HG03521 (cell line): ENCODE measurements around the gene GRID1.

Experiments
- ATAC-seq: cut with Tn5 transposase; IDR thresholded peaks from one replicate; pipeline ENCODE4 v1.9.1; 2021; ENCODE audit warnings: mild to moderate bottlenecking, moderate library complexity; ENCODE audit not compliant: unreplicated experiment

Gene GRID1

GRCh38 chr10:86160890-86161585 is 205.6 kb downstream of the GRID1 start:
- no peak for ATAC-seq

GRCh38 chr10:86159797-86160196 is 206.8 kb downstream of the GRID1 start:
- ATAC-seq, result no peak

DNA sequence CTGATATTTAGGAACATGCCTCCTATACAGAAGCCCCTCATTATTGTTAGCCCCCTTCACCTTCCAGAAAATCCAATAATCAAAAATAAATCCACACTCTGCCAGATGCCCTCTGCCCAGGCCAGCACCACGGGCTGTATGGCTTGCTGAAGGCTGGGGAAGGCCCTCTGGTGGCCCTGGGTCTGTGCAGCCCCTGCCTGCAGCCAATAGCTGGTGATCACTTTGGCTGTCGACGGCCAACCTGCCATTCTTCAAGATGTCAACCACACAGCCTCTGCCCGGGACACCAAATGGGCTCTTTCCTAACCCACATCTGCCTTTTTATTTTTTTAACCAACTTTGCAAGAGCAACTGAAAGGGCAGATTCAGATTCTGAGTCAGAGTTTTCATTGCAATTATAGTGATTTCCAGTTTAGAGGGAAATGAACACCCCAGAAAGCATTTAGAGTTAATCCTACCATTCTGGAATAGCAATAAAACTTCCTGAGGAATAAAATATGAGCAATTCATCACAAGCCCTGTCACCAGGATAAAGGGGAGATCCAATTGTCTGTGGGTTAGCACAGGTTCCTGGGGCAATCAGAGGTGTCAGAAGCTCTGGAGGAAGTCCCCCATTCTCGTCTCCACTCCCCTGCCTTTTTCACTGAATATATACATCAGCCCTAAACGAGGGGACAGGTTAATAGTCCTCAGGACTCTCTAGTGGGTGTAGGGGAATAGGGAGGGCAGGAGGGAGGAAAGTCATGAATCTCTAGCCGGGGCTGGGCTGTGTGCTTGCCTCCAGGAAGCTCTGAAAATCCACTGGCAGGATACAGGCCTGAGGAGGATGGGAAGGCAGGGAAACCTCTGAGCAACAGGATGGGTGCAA is 211.3 kb downstream of the GRID1 start:
- ATAC-seq, result no peak

DNA sequence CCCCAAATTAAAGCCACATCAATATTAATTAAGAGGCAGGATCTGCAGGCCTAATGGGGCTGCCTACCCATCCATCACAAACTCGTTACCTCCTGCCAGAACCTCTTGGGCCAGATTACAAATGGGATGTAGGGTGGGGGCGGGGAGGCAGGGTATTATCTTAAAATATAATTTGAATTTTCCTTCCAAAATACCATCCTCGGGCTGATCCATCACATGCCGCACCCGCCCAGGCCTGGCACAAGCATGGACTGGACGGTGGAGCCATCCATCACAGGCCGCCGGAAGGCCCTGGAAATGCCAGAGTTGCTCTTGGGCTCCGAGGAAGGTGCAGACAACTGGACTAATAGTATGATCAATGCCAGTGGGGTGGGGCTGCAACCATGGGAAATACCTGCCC is 212.8 kb downstream of the GRID1 start:
- no peak for ATAC-seq

- ATAC-seq, result no peak
Measured at GRCh38 chr10:86152911-86153310, 213.7 kb downstream of the GRID1 start.

DNA sequence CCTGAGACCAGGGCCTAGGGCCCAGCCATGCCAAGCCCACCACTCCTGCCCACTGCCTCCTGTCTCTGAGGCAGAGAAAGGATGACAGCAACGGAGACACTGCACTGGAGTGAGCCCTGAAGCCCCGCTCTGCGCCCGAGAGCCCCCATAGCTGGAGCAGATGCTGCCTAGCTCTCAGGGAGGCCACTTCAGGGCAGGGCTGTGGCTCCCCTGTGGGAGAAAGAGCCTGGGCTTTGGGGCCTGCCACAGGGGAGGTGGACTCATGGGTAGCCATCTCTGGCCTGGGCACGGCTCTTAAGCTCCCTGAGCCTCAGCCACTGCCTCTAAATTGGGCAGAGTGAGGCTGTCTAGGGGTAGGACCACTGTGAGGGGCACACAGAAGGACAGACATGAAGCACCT is 214.2 kb downstream of the GRID1 start:
- no peak for ATAC-seq

DNA sequence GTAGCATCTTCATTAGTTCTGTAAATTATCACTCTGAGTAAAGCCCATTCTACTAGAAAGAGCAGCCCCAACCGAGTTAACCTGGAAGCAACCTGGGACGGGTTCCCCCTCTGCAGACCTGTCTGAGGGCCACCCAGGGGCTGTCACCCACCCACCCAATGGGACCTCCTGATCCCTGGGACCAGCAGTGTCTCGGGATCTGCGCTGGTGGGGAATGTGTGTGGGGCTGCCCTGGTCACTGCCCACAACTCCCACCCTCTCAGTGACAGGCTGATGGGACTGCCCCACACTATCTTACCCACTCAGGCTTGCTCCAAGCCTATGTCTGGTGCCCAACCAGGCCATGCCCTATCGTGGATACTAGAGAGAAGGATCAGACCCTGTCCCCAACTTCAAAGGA is 215.0 kb downstream of the GRID1 start:
- ATAC-seq, result no peak

DNA sequence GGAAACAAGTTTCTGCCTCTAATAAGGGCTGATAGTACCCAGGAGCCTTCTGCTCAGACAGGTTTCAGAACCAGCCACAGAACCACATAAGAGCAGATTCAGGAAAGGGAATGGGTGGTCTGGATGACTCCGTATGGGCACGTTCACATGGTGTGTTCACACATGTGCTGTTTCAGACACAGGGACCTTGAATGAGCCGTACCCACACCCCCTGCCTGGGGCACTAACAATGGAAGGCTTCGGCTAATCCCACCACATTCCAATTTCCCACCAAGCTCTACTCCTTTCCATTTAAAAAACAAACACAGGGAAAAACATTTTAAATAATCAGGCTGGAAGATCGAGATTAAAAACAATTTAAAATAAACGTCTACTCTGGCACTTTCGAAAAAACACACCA is 217.3 kb downstream of the GRID1 start:
- no peak for ATAC-seq

- ATAC-seq, result no peak
Measured at GRCh38 chr10:86148117-86148516, 218.5 kb downstream of the GRID1 start.

GRCh38 chr10:86144301-86144700 is 222.3 kb downstream of the GRID1 start:
- no peak for ATAC-seq

- ATAC-seq, result no peak
Measured at GRCh38 chr10:86141896-86142295, 224.7 kb downstream of the GRID1 start.

- no peak for ATAC-seq
Measured at GRCh38 chr10:86139066-86139657, 227.4 kb downstream of the GRID1 start.

DNA sequence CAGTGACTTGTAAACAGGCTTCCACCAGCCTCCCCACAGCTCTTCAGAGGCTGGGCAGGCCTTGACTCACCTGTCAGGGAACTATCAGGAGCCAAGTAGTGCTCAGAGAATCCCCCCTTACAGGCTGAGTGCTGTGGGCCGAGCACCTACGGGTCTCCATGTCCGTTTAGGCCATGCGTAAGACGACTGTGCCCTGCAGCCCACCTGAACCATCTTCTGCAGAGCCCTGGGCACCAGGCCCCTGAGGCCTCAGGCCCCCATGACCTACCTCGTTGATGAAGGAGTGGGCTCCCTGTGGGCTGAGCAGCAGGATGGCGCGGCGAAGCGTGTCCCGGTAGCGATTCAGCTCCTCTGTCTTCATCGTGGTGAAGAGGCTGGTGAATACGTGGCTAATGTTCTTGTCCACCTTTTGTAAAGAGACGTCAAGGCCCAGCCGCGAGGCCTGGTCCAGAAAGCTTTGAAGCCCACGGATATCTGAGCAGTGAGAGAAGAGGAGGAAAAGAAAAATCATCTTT is 228.0 kb downstream of the GRID1 start:
- no peak for ATAC-seq

DNA sequence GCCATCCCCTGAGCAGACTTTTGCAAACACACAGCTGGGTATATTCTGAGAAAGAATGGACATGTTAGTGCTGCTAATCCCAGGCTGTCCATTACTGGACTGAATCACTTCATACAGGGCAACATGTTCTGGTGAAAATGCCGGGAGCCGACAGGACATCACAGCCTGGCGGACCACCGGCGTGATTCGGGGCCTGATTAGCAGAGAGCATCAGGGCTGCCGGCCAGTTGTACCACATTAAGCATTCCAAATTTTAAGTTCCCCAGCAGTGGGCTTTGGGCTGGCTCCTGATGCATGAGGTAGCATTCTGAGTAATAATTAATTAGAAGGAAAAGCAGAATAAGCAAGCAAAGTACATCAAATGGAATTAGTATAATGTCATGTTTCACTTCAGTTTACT is 229.0 kb downstream of the GRID1 start:
- no peak for ATAC-seq

- ATAC-seq, result no peak
Measured at GRCh38 chr10:86136934-86137333, 229.7 kb downstream of the GRID1 start.

DNA sequence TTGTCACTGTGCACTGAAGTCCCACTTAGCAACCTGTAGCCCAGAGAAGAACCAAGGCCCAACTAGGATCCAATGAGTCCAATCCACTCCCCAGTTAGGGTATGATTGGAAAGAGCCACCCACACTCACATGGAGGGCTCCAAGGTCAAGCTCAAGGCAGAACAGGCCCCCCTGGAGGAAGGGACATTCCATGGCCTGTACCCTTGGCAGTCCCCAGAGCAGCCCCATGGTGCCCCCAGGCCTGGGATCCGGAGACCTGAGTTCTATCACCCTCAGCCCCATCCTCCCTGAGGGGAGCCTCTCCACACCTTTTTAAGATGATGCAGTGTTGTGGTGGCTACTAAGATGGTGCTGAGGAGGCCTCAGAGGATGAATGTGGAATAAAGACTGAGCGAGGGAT is 231.4 kb downstream of the GRID1 start:
- no peak for ATAC-seq

DNA sequence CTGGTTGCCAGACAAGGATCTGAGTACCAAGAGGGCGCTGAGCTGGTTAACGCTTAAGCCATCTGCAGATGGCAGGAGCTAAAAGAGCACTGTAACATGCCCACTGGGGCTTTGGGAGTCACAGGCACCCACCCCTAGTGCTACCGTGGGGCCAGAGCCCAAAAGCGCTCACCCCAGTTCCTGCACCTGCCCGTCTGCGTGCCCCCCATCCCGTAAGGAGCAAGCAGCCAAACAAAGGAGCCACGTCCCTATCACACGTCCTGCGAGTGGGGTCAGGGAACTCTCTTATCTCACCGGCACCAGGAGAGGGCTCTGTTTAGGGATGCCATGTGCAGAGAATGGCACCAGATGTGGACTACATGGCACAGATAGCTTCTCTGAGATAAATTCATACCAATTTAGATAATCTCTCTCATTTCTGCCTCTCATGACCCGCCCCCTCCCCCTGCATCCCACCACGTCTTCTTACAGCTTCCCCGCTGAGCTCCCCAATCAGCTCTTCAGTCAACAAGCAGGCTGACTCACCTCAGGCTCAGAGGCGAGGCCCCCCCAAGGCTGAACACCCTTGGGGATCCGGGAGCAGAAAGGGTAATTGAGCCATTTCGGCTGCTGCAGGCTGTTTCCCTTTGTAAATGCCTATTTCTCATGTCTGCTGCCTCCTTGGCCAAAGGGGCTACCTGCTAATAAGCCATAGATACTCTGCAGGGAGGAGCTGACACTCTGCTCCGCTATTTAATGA is 235.7 kb downstream of the GRID1 start:
- no peak for ATAC-seq

DNA sequence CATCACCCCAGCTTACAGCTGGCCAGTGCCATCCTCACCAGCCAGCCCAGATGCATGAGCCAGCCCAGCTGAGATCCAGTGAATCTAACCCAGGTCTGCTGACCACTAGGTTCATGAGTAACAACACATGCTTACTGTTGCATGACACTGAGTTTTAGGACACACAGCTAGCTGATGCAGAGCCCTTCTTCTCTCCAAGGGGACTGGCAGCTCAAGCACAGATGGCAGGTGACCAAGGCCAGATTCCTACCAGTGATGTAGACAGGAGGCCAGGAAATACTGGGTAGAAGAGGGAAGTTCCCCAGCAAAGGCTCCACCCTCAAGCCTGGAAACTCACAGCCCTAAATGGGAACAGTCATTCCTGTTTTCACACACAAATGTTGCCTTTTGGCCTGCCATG is 236.6 kb downstream of the GRID1 start:
- no peak for ATAC-seq

DNA sequence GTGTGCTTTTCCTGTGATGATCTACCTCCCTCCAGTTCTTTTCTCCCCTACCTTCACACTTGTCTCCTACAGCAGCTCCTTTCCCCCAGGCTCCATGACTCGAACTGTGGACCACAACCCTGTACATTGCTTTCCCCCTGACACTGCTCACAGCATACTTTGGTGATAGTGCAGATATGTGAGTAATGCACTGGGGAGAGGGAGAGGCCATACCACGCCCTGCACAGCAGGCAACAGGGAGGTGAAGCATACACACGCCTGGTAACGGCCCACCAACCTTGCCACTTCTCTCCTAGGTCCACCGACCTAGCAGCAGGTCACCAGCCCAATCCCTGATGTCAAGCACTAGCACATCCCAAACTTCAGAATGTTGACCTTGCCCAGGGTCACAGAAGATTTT is 238.2 kb downstream of the GRID1 start:
- no peak for ATAC-seq

GRCh38 chr10:86127274-86127819 is 239.2 kb downstream of the GRID1 start:
- ATAC-seq, result no peak

DNA sequence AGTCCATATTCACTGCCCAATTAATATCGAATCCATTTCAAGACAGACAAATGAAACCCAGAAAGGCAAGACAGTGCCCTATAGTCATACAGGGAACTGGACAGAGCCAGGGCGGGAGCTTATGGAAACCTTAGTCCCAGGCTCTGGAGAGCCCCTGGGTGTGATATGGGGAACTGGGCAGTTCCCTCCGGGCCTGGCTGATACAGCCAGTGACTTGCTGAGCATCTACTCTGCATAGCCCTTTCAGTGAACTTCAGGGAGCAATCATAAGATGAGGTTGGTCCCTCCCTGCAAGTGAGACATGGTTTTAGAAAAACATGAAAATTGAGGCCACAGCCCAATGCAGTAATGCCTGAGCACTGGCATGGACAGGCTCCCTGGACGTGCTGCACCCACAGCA is 241.9 kb downstream of the GRID1 start:
- ATAC-seq, result no peak
